ENCODE data around the gene PTK7. TPM values are rescaled to one million over a fixed set of nuclear protein-coding genes. Genes with fewer than 3 reads are reported as not detected.

The PTK7 gene
- total RNA-seq, 1 experiment from 2014 or later = 66.0 TPM

DNA sequence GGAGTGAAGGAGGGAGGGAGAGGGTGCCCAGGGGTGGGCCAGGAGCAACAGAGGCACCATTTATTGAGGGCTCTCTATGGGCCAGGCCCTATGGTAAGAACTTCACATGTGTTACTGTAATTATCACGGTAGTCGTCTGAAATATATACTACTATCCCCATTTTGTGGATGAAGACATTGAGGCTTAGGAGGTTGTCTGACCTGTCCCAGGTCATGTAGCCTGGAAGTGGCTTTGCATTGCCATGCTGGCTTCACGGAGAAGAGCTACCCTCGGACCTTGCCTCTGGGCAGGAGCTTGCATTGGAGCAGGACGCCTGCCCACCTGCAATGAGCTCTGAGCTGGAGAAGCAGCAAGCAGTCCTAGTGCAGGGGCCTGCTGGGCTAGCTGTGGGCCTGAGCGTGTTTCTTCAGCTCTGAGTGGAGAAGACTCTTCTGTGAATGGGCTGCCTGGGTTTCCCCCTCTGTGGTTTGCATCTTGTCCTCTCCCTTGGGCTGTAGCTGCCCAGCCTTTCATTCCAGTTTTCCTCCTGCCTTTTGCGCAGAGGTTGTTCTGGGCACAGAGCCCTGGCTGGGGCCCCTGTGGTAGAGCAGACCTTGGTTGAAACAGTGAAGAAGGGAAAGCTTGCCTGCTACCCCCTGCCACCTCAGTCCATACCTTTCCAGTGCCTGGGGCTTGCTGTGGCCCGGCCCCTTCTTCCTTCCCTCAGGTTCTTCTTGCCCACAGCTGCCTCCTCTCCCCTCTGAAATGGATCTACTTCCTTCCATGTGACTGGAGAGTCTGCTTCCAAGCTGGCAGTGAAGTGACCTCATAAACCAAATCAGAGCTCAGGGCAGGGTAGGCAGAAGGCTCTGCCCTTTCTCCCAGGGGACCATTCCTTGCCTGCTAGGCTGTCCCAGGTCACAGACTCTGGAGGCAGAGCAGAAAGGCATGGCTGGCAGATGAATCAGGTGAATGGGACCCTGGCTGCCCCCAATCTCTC, 70.9 kb downstream of the PTK7 start:
- Mint-ChIP-seq H3K4me3 (ENCODE audit: low read depth, unreplicated experiment) (no peak overlapping the region), H3K27ac (ENCODE audit: unreplicated experiment) (no peak overlapping the region), H3K4me1 (ENCODE audit: low read depth, unreplicated experiment) (peaks cover 9% of the 10 kb centered on the region), H3K9me3 (ENCODE audit: low read depth, unreplicated experiment) (no peaks in the 10 kb centered on the region), H3K27me3 (ENCODE audit: unreplicated experiment) (no peaks in the 10 kb centered on the region), H3K36me3 (ENCODE audit: insufficient read depth, unreplicated experiment) (no peaks in the 10 kb centered on the region)
- TF ChIP-seq, protein P1, sequence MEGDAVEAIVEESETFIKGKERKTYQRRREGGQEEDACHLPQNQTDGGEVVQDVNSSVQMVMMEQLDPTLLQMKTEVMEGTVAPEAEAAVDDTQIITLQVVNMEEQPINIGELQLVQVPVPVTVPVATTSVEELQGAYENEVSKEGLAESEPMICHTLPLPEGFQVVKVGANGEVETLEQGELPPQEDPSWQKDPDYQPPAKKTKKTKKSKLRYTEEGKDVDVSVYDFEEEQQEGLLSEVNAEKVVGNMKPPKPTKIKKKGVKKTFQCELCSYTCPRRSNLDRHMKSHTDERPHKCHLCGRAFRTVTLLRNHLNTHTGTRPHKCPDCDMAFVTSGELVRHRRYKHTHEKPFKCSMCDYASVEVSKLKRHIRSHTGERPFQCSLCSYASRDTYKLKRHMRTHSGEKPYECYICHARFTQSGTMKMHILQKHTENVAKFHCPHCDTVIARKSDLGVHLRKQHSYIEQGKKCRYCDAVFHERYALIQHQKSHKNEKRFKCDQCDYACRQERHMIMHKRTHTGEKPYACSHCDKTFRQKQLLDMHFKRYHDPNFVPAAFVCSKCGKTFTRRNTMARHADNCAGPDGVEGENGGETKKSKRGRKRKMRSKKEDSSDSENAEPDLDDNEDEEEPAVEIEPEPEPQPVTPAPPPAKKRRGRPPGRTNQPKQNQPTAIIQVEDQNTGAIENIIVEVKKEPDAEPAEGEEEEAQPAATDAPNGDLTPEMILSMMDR (IDR thresholded peaks at IDR 0.05; ENCODE audit: unreplicated experiment) = no peak
- DNase-seq = no peak
- CTCF ChIA-PET = interaction anchor here (0.6 to 1.0 kb wide), 3 partner anchors 17 to 200 kb away, joined by 3 to 7 read pairs (median 4); no protein-coding TSS in a partner anchor
- no TSS peak for BruUV-seq (replicated peaks)
- intact Hi-C loops (cut with micrococcal nuclease; ENCODE audit: unreplicated experiment) = no loop called here

DNA sequence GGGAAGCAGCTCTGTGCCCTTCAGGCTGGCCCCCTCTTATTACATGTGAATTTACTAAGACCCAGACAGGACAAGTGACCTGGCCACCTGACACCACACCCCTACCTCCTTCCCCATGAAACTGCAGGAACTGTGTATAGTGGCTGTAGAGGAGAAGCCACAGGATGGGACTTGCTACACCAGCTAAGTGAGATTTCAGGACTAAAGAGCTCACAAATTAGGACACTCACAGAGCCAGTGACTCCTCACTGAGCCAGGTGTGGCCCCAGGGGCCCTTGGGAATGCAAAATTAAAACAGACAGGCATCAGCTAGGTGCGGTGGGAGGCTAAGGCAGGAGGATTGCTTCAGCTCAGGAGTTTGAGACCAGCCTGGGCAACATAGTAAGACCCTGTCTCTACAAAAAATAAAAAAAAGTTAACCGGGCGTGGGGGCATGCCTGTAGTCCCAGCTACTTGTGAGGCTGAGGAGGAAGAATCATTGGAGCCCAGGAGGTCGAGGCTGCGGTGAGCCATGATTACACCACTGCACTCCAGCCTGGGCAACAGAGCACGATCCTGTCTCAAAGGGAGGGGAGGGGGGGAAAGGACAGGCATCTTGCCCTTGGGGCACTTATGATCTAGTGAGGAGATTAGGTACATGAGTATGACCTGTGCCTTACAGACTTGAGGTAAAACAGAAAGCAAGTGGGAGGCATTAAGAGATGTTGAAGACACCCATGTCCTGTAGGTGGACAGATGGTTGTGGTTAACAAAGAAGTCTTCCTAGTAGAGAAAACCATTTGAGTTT, 71.8 kb downstream of the PTK7 start:
- BruUV-seq (replicated peaks) = no TSS peak
- intact Hi-C loops (cut with micrococcal nuclease; ENCODE audit: unreplicated experiment) = no loop called here
- no peaks in the 10 kb centered on the region for H3K9me3 Mint-ChIP-seq (ENCODE audit: low read depth, unreplicated experiment)

DNA sequence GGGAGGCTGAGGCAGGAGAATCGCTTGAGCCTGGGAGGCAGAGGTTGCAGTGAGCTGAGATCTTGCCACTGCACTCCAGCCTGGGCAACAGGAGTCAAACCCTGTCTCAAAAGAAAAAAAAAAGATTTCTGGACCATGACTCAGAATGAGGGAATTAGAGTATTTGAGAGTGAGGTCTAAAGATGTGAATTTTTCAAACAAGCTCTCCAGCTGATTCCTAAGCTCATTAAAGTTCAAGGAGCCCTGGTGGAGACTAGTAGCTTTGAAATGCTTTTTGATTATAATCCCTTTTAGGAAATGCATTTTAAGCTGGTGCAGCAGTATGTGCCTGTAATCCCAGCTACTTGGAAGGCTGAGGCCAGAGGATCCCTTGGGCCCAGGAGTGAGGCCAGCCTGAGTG, 73.2 kb downstream of the PTK7 start:
- Mint-ChIP-seq H3K4me1 (ENCODE audit: low read depth, unreplicated experiment) (peaks cover under 1% of the 10 kb centered on the region), H3K9me3 (ENCODE audit: low read depth, unreplicated experiment) (no peaks in the 10 kb centered on the region), H3K36me3 (ENCODE audit: insufficient read depth, unreplicated experiment) (no peaks in the 10 kb centered on the region), H3K27me3 (ENCODE audit: unreplicated experiment) (no peaks in the 10 kb centered on the region), H3K4me3 (ENCODE audit: low read depth, unreplicated experiment) (no peak overlapping the region), H3K27ac (ENCODE audit: unreplicated experiment) (no peak overlapping the region)
- no peak for DNase-seq
- BruUV-seq (replicated peaks) = no TSS peak
- intact Hi-C loops (cut with micrococcal nuclease; ENCODE audit: unreplicated experiment) = no loop called here
- CTCF ChIA-PET = interaction anchor here (1.5 kb wide), 1 partner anchor 21 kb away, joined by 4 read pairs; no protein-coding TSS in a partner anchor
- TF ChIP-seq, protein P1 (IDR thresholded peaks at IDR 0.05; ENCODE audit: unreplicated experiment) = no peak

More for the DNA sequence above, 71.8 kb downstream of the PTK7 start:
- CTCF ChIA-PET = interaction anchor here (0.9 kb wide), 1 partner anchor 16 kb away, joined by 4 read pairs; no protein-coding TSS in a partner anchor
- TF ChIP-seq, protein P1 (IDR thresholded peaks at IDR 0.05; ENCODE audit: unreplicated experiment) = no peak
- Mint-ChIP-seq H3K4me1 (ENCODE audit: low read depth, unreplicated experiment) (peaks cover 9% of the 10 kb centered on the region), H3K4me3 (ENCODE audit: low read depth, unreplicated experiment) (no peak overlapping the region), H3K27ac (ENCODE audit: unreplicated experiment) (no peak overlapping the region), H3K36me3 (ENCODE audit: insufficient read depth, unreplicated experiment) (no peaks in the 10 kb centered on the region), H3K27me3 (ENCODE audit: unreplicated experiment) (no peaks in the 10 kb centered on the region)
- DNase-seq = no peak

DNA sequence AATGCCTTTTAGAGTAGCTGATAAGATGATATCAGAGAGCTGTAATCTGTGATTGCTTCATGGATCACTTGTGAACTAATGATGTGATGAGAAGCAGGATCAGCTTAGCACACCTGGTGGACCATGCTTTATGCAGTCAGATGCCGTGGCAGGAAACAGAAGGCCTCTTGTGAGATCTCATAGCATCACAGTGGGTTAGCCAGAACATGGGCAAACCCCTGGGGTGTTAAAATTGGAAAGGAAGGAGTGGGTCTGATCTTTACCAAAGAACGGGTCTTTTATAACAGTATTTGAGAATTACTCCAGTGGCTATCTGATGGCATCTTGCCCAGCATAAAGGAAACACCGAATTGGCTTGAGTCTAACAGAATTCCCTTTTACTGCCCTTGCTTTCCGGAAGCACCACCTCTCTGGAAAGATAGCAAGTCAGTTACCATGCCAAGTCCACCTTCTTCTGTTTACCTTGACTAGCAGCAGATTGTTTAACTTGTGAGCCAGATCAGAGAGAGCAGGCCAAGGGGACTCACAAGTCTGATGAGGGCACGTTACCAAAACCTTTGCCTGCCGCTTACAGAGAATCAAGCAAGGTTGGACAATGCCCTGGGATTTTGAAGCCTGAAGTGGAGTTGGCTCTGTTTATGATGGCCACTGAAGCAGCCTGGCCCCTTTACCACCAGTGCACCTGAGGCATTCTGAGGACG, 74.1 kb downstream of the PTK7 start:
- Mint-ChIP-seq H3K9me3 (ENCODE audit: low read depth, unreplicated experiment) (no peaks in the 10 kb centered on the region), H3K27me3 (ENCODE audit: unreplicated experiment) (no peaks in the 10 kb centered on the region), H3K27ac (ENCODE audit: unreplicated experiment) (no peak overlapping the region), H3K4me3 (ENCODE audit: low read depth, unreplicated experiment) (no peak overlapping the region), H3K4me1 (ENCODE audit: low read depth, unreplicated experiment) (no peaks in the 10 kb centered on the region), H3K36me3 (ENCODE audit: insufficient read depth, unreplicated experiment) (no peaks in the 10 kb centered on the region)
- TF ChIP-seq, protein P1 (IDR thresholded peaks at IDR 0.05; ENCODE audit: unreplicated experiment) = no peak
- intact Hi-C loops (cut with micrococcal nuclease; ENCODE audit: unreplicated experiment) = no loop called here
- DNase-seq = no peak
- BruUV-seq (replicated peaks) = no TSS peak
- CTCF ChIA-PET = interaction anchor here (1.5 kb wide), 1 partner anchor 20 kb away, joined by 4 read pairs; no protein-coding TSS in a partner anchor

All from Calu3 (cell line).